Measurements from ENCODE around the gene NFATC2. TPM values are rescaled to one million over a fixed set of nuclear protein-coding genes. Genes with fewer than 3 reads are reported as not detected.

Gene NFATC2
- total RNA-seq, 4 donors from 2014 or later = 4.1 to 51.5 (median 8.7) TPM

DNA sequence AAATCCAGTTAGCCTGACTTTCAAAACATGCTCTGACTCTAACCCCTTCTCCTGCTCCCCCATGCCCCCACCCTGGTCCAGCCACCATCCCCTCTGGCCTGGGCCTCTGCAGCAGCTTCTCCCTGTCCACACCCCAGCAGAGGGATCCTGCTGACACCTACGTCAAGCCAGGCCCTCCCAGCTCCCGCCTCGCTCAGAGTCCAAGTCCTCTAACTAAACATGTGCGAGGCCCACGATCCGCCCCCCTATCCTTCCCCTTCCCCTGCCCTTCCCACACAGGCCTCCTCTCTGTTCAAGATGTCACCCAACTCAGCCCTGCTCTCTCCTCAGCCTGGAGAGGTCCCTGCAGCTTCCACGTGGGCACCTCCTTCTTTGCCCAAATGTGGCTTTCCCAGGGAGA lies 33.7 kb downstream of the NFATC2 start:
- ATAC-seq (ENCODE audit: low FRiP score) (no peak), DNase-seq (ENCODE audit: low spot score) (no peak)
- TF ChIP-seq, protein P1, sequence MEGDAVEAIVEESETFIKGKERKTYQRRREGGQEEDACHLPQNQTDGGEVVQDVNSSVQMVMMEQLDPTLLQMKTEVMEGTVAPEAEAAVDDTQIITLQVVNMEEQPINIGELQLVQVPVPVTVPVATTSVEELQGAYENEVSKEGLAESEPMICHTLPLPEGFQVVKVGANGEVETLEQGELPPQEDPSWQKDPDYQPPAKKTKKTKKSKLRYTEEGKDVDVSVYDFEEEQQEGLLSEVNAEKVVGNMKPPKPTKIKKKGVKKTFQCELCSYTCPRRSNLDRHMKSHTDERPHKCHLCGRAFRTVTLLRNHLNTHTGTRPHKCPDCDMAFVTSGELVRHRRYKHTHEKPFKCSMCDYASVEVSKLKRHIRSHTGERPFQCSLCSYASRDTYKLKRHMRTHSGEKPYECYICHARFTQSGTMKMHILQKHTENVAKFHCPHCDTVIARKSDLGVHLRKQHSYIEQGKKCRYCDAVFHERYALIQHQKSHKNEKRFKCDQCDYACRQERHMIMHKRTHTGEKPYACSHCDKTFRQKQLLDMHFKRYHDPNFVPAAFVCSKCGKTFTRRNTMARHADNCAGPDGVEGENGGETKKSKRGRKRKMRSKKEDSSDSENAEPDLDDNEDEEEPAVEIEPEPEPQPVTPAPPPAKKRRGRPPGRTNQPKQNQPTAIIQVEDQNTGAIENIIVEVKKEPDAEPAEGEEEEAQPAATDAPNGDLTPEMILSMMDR (IDR thresholded peaks at IDR 0.05) = no peak

DNA sequence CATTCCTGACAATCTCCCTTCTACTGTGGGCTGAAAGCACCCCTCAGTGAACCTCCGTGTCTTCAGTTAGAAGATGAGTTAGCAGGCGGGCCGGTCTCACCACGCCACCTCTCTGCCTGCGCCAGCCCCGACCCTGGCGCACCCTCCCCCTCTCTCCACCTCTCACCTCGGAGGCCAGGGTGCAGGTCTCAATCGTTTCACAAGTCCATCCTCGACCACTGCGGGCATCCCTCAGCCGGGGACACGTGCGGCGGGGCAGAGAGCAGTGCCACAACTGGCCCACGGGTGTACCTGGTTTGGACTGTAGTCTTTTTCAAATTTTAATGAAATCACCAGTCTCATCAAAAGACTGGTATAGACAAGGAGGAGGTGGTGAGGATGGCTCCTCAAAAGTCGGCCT lies 34.4 kb downstream of the NFATC2 start:
- no peak for DNase-seq (ENCODE audit: low spot score)

DNA sequence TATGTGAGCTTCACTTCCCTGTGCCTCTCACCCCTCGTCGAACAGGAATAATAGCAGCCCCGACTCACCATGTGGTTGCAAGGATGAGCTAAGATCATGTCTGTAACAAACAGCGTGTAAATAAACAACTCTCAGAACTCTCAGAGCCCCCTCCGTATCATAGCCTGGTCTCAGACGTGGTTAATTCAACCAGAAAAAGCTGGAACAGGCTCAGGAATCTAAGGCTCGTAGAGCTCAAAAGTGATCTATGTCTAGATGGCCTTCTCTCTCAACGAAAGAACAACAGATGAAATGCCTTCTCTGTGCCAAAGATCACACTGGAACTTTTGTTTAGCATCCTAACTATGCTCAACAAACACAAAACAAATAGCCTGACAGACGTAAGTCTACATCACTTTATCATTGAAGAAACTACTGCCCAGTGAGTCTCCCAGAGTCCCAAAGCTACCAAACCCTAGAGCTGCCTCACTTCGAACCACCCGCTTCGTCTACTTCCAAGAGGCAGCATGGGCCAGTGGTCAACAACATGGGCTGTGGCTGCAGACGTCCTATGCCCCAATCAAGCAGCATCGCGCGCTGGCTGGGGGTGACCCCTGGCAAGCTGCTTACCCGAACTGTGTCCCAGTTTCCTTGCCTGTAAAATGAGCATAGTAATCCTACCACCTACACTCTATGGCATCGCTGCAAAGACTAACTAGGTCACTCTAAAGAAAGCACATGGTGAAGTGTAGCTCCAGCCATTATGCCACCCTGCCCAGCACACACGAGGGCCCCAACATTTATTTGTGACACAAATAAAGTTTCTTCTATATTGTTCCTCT lies 35.1 kb downstream of the NFATC2 start:
- ATAC-seq (ENCODE audit: low FRiP score) (no peak), DNase-seq (ENCODE audit: low spot score) (no peak)
- TF ChIP-seq, protein P1 (IDR thresholded peaks at IDR 0.05) = no peak

More for the DNA sequence above, 34.4 kb downstream of the NFATC2 start:
- ATAC-seq (ENCODE audit: low FRiP score) = no peak
- TF ChIP-seq, protein P1 (IDR thresholded peaks at IDR 0.05) = no peak

DNA sequence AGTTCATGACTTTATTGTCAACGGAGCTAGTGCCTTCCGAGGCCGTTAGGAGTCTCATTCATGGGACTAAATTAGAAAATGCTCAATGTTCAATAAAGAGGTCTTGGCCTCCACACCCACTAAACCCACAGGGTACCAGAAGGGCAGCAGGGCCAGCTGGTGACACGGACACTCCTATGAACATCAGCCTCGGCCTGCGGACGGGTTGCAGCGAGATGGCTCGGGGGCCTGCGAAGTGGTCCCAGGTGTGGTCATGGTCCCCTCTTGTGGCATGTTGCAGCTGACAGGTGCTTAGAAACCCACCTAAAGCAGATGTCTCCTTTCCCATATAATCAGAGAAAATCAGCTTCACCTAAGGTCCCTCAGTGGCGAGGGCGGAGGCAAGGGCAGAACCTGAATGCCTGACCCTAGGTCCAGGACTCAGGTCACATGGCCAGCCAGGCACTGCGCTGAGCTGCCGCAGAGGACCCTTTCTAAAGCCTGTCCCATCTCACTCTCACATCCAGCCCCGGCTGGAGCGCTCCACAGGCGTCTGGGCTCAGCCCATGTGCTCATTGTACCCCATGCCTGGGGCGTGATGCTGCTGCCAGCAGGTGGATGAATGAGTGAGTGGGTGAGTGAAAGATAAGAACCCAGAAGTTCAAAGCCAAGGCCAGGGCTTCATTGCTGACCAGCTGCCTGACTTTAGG lies 35.8 kb downstream of the NFATC2 start:
- ATAC-seq (ENCODE audit: low FRiP score) (no peak), DNase-seq (ENCODE audit: low spot score) (no peak)
- TF ChIP-seq, protein P1 (IDR thresholded peaks at IDR 0.05) = no peak

DNA sequence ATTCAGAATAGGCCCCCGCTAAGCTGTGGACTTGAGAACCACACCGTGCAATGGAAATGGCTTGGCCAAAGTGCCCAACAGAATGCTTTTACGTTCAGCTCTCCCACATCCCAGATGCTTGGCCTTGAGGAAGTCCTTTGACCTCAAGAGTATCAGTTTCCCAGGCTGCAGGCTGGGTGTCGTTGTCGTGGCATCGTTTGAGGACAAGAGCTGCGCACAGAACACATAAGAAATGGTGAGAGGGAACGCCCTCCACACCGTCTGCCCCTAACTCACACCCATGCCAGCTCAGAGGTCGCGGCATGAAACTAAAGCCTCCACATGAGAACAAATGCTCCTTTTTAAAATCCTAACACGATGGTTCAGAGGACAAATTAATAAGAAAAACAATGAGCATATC lies 37.0 kb downstream of the NFATC2 start:
- TF ChIP-seq, protein P1 (IDR thresholded peaks at IDR 0.05) = no peak
- no peak for DNase-seq (ENCODE audit: low spot score)
- no peak for ATAC-seq (ENCODE audit: low FRiP score)

DNA sequence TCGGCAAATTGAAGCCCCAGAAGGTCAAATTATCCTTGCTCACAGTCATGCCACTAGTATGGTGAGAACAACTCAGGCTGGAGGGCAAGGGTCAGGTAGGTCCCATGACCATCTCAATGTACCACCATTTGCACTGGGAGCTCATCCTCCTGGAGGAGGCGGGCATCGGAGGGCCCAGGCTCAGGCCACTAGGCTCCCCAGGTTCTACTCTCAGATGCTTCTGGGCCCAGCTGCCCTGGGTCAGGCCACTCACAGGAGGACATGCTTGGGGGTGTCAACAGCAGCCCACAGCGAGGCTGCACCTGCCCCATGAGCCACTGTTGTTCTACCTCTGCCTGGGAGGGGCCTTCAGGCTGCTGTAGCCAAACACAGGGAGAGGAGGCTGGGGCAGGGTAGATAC lies 39.1 kb downstream of the NFATC2 start:
- ATAC-seq (ENCODE audit: low FRiP score) (no peak), DNase-seq (ENCODE audit: low spot score) (no peak)
- TF ChIP-seq, protein P1 (IDR thresholded peaks at IDR 0.05) = no peak

Data from omental fat pad (tissue), 4 donors.